ENCODE measurements around the gene KAZN.

GRCh38 chr1:15098176-15099125 is 500.0 kb downstream of the KAZN start:
- TF ChIP-seq, protein P1, sequence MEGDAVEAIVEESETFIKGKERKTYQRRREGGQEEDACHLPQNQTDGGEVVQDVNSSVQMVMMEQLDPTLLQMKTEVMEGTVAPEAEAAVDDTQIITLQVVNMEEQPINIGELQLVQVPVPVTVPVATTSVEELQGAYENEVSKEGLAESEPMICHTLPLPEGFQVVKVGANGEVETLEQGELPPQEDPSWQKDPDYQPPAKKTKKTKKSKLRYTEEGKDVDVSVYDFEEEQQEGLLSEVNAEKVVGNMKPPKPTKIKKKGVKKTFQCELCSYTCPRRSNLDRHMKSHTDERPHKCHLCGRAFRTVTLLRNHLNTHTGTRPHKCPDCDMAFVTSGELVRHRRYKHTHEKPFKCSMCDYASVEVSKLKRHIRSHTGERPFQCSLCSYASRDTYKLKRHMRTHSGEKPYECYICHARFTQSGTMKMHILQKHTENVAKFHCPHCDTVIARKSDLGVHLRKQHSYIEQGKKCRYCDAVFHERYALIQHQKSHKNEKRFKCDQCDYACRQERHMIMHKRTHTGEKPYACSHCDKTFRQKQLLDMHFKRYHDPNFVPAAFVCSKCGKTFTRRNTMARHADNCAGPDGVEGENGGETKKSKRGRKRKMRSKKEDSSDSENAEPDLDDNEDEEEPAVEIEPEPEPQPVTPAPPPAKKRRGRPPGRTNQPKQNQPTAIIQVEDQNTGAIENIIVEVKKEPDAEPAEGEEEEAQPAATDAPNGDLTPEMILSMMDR (conservative IDR thresholded peaks at IDR 0.05; ENCODE audit: low read length), result no peak
- TF ChIP-seq EZH2phosphoT487 (IDR thresholded peaks at IDR 0.05; ENCODE audit: borderline replicate concordance), result no peak
